ENCODE data around the gene TMA7. TPM values are rescaled to one million over a fixed set of nuclear protein-coding genes. Genes with fewer than 3 reads are reported as not detected.

Gene TMA7
- total and polyA plus RNA-seq, 2 of the 13 experiments (the other 11 are each of a cell fraction or from before 2014, with no cell fraction given), result 100 to 486 TPM

DNA sequence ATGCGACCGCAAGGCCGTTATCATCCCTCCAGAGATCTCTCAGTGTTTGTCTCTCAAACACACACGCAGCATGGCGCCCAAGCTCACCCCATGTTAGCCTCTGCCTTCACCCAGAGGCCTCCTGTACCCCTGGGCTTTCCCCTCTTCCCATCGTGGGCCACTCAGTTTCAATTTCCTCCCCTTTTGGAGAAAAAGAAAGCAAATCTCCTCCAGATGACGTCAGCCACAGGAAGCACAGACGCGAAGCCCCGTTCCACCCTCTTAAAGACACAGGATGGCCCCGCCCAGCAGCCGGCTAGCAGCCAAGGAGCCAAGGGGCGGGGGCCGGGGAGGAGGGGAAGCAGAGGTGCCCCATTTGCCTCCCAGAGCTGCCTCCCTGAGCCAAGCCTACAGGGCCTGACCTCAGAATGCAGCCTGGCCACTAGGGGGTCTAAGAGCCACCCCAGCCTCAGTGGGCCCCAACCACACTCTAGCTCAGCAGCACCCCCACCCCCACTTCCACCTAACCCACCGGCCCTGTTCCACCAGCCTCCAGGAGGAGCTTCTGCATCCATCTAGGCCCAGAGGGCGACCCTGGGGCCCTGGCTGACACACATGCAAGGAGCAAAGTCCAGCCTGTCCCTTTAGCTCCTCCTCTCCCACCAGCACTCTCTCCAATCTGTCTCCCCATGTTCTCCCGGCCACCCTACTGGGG, 33.0 kb downstream of the TMA7 start (continued):
- TF ChIP-seq, protein P1, sequence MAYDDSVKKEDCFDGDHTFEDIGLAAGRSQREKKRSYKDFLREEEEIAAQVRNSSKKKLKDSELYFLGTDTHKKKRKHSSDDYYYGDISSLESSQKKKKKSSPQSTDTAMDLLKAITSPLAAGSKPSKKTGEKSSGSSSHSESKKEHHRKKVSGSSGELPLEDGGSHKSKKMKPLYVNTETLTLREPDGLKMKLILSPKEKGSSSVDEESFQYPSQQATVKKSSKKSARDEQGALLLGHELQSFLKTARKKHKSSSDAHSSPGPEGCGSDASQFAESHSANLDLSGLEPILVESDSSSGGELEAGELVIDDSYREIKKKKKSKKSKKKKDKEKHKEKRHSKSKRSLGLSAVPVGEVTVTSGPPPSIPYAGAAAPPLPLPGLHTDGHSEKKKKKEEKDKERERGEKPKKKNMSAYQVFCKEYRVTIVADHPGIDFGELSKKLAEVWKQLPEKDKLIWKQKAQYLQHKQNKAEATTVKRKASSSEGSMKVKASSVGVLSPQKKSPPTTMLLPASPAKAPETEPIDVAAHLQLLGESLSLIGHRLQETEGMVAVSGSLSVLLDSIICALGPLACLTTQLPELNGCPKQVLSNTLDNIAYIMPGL (CRISPR knock-in tag; IDR thresholded peaks at IDR 0.05; ENCODE audit: borderline replicate concordance in 1 of 2, low read depth in 1 of 2), result peak; percentile 74 to 76; a peak in 3 of 4 replicates
- TF ChIP-seq, protein P2, sequence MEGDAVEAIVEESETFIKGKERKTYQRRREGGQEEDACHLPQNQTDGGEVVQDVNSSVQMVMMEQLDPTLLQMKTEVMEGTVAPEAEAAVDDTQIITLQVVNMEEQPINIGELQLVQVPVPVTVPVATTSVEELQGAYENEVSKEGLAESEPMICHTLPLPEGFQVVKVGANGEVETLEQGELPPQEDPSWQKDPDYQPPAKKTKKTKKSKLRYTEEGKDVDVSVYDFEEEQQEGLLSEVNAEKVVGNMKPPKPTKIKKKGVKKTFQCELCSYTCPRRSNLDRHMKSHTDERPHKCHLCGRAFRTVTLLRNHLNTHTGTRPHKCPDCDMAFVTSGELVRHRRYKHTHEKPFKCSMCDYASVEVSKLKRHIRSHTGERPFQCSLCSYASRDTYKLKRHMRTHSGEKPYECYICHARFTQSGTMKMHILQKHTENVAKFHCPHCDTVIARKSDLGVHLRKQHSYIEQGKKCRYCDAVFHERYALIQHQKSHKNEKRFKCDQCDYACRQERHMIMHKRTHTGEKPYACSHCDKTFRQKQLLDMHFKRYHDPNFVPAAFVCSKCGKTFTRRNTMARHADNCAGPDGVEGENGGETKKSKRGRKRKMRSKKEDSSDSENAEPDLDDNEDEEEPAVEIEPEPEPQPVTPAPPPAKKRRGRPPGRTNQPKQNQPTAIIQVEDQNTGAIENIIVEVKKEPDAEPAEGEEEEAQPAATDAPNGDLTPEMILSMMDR (CRISPR knock-in tag; IDR thresholded peaks at IDR 0.05), result peak; percentile 79
- TF ChIP-seq KLF6 (CRISPR knock-in tag; IDR thresholded peaks at IDR 0.05) (0 out of 2 replicates have a peak, but pooled peaks have one; percentile 45), ZNF747 (CRISPR knock-in tag; IDR thresholded peaks at IDR 0.05; ENCODE audit: borderline replicate concordance) (peak; percentile 90), NCOR1 (IDR thresholded peaks at IDR 0.05; ENCODE audit: borderline replicate concordance, low read length) (peak; percentile 88; the same call in 1 of the 2 replicates), HNF4G (IDR thresholded peaks at IDR 0.05; ENCODE audit: borderline replicate concordance, low read depth, low read length) (peak; percentile 96), HNF4G (CRISPR knock-in tag; IDR thresholded peaks at IDR 0.05; ENCODE audit: borderline replicate concordance, low read depth) (peak; percentile 95), BORCS8-MEF2B (CRISPR knock-in tag; IDR thresholded peaks at IDR 0.05) (peak; percentile 28; the same call in 1 of the 2 replicates), ZNF550 (CRISPR knock-in tag; IDR thresholded peaks at IDR 0.05; ENCODE audit: borderline replicate concordance) (no peak), ZNF446 (CRISPR knock-in tag; IDR thresholded peaks at IDR 0.05) (no peak), RBM22 (optimal IDR thresholded peaks at IDR 0.05; ENCODE audit: low read length) (peak; percentile 22), JUND (CRISPR knock-in tag; IDR thresholded peaks at IDR 0.05) (peak; percentile 31; the same call in 1 of the 2 replicates), AGO2 (optimal IDR thresholded peaks at IDR 0.05; ENCODE audit: low read depth, low read length) (peak; percentile 44), ZKSCAN8 (CRISPR knock-in tag; IDR thresholded peaks at IDR 0.05; ENCODE audit: borderline replicate concordance) (peak; percentile 71; the same call in 1 of the 2 replicates), POLR2G (IDR thresholded peaks at IDR 0.05; ENCODE audit: low read depth, low read length) (peak; percentile 89), PTBP1 (IDR thresholded peaks at IDR 0.05; ENCODE audit: low read depth, low read length, poor library complexity, severe bottlenecking) (peak; percentile 41), YY1 (IDR thresholded peaks at IDR 0.05; ENCODE audit: insufficient read depth, insufficient replicate concordance, low read depth, low read length) (peak; percentile 66)
- TF ChIP-seq, protein P3, sequence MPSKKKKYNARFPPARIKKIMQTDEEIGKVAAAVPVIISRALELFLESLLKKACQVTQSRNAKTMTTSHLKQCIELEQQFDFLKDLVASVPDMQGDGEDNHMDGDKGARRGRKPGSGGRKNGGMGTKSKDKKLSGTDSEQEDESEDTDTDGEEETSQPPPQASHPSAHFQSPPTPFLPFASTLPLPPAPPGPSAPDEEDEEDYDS (CRISPR knock-in tag; IDR thresholded peaks at IDR 0.05), result peak; percentile 85
- TF ChIP-seq, protein P4, sequence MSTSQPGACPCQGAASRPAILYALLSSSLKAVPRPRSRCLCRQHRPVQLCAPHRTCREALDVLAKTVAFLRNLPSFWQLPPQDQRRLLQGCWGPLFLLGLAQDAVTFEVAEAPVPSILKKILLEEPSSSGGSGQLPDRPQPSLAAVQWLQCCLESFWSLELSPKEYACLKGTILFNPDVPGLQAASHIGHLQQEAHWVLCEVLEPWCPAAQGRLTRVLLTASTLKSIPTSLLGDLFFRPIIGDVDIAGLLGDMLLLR (CRISPR knock-in tag; IDR thresholded peaks at IDR 0.05), result no peak
- TF ChIP-seq, protein P5, sequence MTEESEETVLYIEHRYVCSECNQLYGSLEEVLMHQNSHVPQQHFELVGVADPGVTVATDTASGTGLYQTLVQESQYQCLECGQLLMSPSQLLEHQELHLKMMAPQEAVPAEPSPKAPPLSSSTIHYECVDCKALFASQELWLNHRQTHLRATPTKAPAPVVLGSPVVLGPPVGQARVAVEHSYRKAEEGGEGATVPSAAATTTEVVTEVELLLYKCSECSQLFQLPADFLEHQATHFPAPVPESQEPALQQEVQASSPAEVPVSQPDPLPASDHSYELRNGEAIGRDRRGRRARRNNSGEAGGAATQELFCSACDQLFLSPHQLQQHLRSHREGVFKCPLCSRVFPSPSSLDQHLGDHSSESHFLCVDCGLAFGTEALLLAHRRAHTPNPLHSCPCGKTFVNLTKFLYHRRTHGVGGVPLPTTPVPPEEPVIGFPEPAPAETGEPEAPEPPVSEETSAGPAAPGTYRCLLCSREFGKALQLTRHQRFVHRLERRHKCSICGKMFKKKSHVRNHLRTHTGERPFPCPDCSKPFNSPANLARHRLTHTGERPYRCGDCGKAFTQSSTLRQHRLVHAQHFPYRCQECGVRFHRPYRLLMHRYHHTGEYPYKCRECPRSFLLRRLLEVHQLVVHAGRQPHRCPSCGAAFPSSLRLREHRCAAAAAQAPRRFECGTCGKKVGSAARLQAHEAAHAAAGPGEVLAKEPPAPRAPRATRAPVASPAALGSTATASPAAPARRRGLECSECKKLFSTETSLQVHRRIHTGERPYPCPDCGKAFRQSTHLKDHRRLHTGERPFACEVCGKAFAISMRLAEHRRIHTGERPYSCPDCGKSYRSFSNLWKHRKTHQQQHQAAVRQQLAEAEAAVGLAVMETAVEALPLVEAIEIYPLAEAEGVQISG (CRISPR knock-in tag; IDR thresholded peaks at IDR 0.05), result peak; percentile 62; the same call in 1 of the 2 replicates
- TF ChIP-seq, protein P6, sequence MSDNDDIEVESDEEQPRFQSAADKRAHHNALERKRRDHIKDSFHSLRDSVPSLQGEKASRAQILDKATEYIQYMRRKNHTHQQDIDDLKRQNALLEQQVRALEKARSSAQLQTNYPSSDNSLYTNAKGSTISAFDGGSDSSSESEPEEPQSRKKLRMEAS (IDR thresholded peaks at IDR 0.05), result peak; percentile 57
